GM23248 (cell line): ENCODE data around the gene MYO5B. TPM values are rescaled to one million over a fixed set of nuclear protein-coding genes. Genes with fewer than 3 reads are reported as not detected.

Experiments
- DNase-seq: peaks from one replicate; pipeline ENCODE4 v3.0.0-alpha.2; 2015
- H2AFZ ChIP-seq: fragments of 200-600 bp; sonication (generic); 2 replicates; pipeline ENCODE4 v1.6.1; 2016; ENCODE audit warnings: antibody characterized with exemption
- H3F3A ChIP-seq: fragments of 200-600 bp; sonication (generic); 2 replicates; pipeline ENCODE4 v1.6.1; 2016; ENCODE audit warnings: mild to moderate bottlenecking, antibody characterized with exemption, mixed run types; ENCODE audit not compliant: insufficient read depth
- H3K27ac ChIP-seq: fragments of 200-600 bp; sonication (generic); 2 replicates; pipeline ENCODE4 v1.5.1; 2016; ENCODE audit warnings: mild to moderate bottlenecking
- H3K27me3 ChIP-seq: fragments of 200-600 bp; sonication (generic); replicated peaks from 2 replicates; pipeline ENCODE4 v1.6.1; 2016; ENCODE audit warnings: mild to moderate bottlenecking; ENCODE audit not compliant: insufficient read depth
- H3K36me3 ChIP-seq: fragments of 200-600 bp; sonication (generic); 2 replicates; pipeline ENCODE4 v1.6.1; 2016; ENCODE audit warnings: low read depth, mild to moderate bottlenecking
- H3K4me1 ChIP-seq: fragments of 200-600 bp; sonication (generic); 2 replicates; pipeline ENCODE4 v1.6.1; 2016; ENCODE audit warnings: mild to moderate bottlenecking; ENCODE audit not compliant: insufficient read depth
- H3K4me2 ChIP-seq: fragments of 200-600 bp; sonication (generic); one replicate; pipeline ENCODE4 v1.6.1; 2016; ENCODE audit warnings: mild to moderate bottlenecking; ENCODE audit not compliant: unreplicated experiment
- H3K4me3 ChIP-seq: fragments of 200-600 bp; sonication (generic); 2 replicates; pipeline ENCODE4 v1.5.1; 2016; ENCODE audit warnings: mild to moderate bottlenecking
- H3K79me2 ChIP-seq: fragments of 200-600 bp; sonication (generic); 2 replicates; pipeline ENCODE4 v1.6.1; 2016; ENCODE audit warnings: mild to moderate bottlenecking; ENCODE audit not compliant: insufficient read depth
- H3K9ac ChIP-seq: fragments of 200-600 bp; sonication (generic); 2 replicates; pipeline ENCODE4 v1.6.1; 2016; ENCODE audit warnings: mild to moderate bottlenecking
- H3K9me2 ChIP-seq: fragments of 200-600 bp; sonication (generic); 2 replicates; pipeline ENCODE4 v1.6.1; 2016; ENCODE audit warnings: mixed run types, mild to moderate bottlenecking, moderate library complexity; ENCODE audit not compliant: insufficient read depth
- H3K9me3 ChIP-seq: fragments of 200-600 bp; sonication (generic); one replicate; pipeline ENCODE4 v1.6.1; 2017; ENCODE audit warnings: low read depth
- H4K20me1 ChIP-seq: fragments of 200-600 bp; sonication (generic); 2 replicates; pipeline ENCODE4 v1.6.0; 2016; ENCODE audit not compliant: insufficient read depth
- EZH2 ChIP-seq: fragments of 200-600 bp; sonication (generic); IDR thresholded peaks from 2 replicates; pipeline ENCODE4 v1.6.1; 2018; ENCODE audit warnings: antibody characterized with exemption, mild to moderate bottlenecking; ENCODE audit not compliant: insufficient read depth, poor library complexity, severe bottlenecking
- EZH2phosphoT487 ChIP-seq: fragments of 200-600 bp; sonication (generic); IDR thresholded peaks from 2 replicates; pipeline ENCODE4 v1.6.1; 2018; ENCODE audit warnings: antibody characterized with exemption, moderate library complexity, mild to moderate bottlenecking, low read depth; ENCODE audit not compliant: insufficient read depth
- WGBS, 2 experiments: methylation state at CpG; one replicate each; pipeline ENCODE4 v1.1.6; 2015 to 2017; ENCODE audit warnings: low lambda C conversion rate in 2 of 2, low coverage in 1 of 2; ENCODE audit errors: missing lambda C conversion rate in 2 of 2; 5-methylcytosine and 5-hydroxymethylcytosine counted together
- in situ Hi-C: fragments of 300-500 bp; cut with MboI; formaldehyde crosslinking; loops from 2 replicates; pipeline ENCODE4 v1.15.0; 2020
- polyA plus RNA-seq: library from polyadenylated mRNA; unstranded; fragments of >200 nt; fragmentation: Nextera tagmentation; extraction: Ambion mirVana; gene quantifications from 2 replicates; pipeline ENCODE4 v1.2.1, GENCODE V29; 2016
- total RNA-seq: library from RNA; depleted of rRNA; stranded (reverse); fragments of >200 nt; shearing (Covaris generic); gene quantifications from 2 replicates; pipeline ENCODE4 v1.2.3, GENCODE V29; 2014

The MYO5B gene
- total and polyA plus RNA-seq, 2 experiments from 2014 or later, result 0.03 TPM; not detected in 1

- Histone ChIP-seq H2AFZ (no peak overlapping the region), H3F3A (no peaks in the 10 kb centered on the region), H3K27me3 (no peaks in the 10 kb centered on the region; the same call in 1 of the 2 replicates), H3K9ac (no peak overlapping the region), H3K79me2 (no peaks in the 10 kb centered on the region), H3K36me3 (no peaks in the 10 kb centered on the region), H3K9me3 (no peaks in the 10 kb centered on the region), H3K4me2 (no peak overlapping the region), H3K4me1 (no peaks in the 10 kb centered on the region), H3K9me2 (no peaks in the 10 kb centered on the region), H4K20me1 (no peaks in the 10 kb centered on the region), H3K27ac (no peak overlapping the region), H3K4me3 (no peak overlapping the region)
- WGBS, 2 experiments, result 49 to 52% methylated on average over 2 of the region's 2 CpGs
- TF ChIP-seq EZH2phosphoT487, result no peak
- TF ChIP-seq EZH2, result no peak
- in situ Hi-C loops, result loop anchor here (10.0 kb wide), 1 partner anchor 56 kb away; no protein-coding TSS in a partner anchor
- DNase-seq, result no peak
Observed at GRCh38 chr18:49910986-49911385, 284.0 kb downstream of the MYO5B start.

- no peak for TF ChIP-seq EZH2phosphoT487
- no peak for TF ChIP-seq EZH2
- Histone ChIP-seq H3K36me3 (no peaks in the 10 kb centered on the region), H3K4me1 (no peaks in the 10 kb centered on the region), H3F3A (no peaks in the 10 kb centered on the region), H3K4me2 (no peak overlapping the region), H3K9me3 (no peaks in the 10 kb centered on the region), H4K20me1 (no peaks in the 10 kb centered on the region), H3K27me3 (no peaks in the 10 kb centered on the region; the same call in 1 of the 2 replicates), H3K9ac (no peak overlapping the region), H3K79me2 (no peaks in the 10 kb centered on the region), H2AFZ (no peak overlapping the region), H3K9me2 (no peaks in the 10 kb centered on the region), H3K4me3 (no peak overlapping the region), H3K27ac (no peak overlapping the region)
- in situ Hi-C loops, result loop anchor here (10.0 kb wide), 1 partner anchor 55 kb away; no protein-coding TSS in a partner anchor
- no peak for DNase-seq
- 48 to 55% methylated on average over 5 of the region's 5 CpGs for WGBS, 2 experiments
Observed at GRCh38 chr18:49910019-49910418, 284.9 kb downstream of the MYO5B start.

GRCh38 chr18:49907346-49907929, 287.5 kb downstream of the MYO5B start:
- Histone ChIP-seq H3K79me2 (no peaks in the 10 kb centered on the region), H3K27ac (no peak overlapping the region), H3K9me3 (no peaks in the 10 kb centered on the region), H4K20me1 (no peaks in the 10 kb centered on the region), H3K36me3 (no peaks in the 10 kb centered on the region), H3K4me2 (no peak overlapping the region), H3K27me3 (no peaks in the 10 kb centered on the region; the same call in 1 of the 2 replicates), H3F3A (no peaks in the 10 kb centered on the region), H3K9ac (no peak overlapping the region), H3K9me2 (no peaks in the 10 kb centered on the region), H3K4me1 (no peaks in the 10 kb centered on the region), H3K4me3 (no peak overlapping the region), H2AFZ (no peak overlapping the region)
- DNase-seq, result no peak
- in situ Hi-C loops, result no loop called here
- TF ChIP-seq EZH2, result no peak
- no peak for TF ChIP-seq EZH2phosphoT487
- WGBS, 2 experiments, result 0 to 6% methylated on average over 3 of the region's 3 CpGs

GRCh38 chr18:49905771-49906170, 289.2 kb downstream of the MYO5B start:
- H3K79me2 ChIP-seq, result no peaks in the 10 kb centered on the region
- H3K9ac ChIP-seq, result no peak overlapping the region
- no peak overlapping the region for H3K27ac ChIP-seq
- no peaks in the 10 kb centered on the region for H3K4me1 ChIP-seq
- no peaks in the 10 kb centered on the region for H4K20me1 ChIP-seq
- no peaks in the 10 kb centered on the region for H3K9me2 ChIP-seq
- no peaks in the 10 kb centered on the region for H3K36me3 ChIP-seq
- no peak overlapping the region for H3K4me3 ChIP-seq
- in situ Hi-C loops, result no loop called here
- no peaks in the 10 kb centered on the region; the same call in 1 of the 2 replicates for H3K27me3 ChIP-seq
- no peak overlapping the region for H3K4me2 ChIP-seq
- no peak for TF ChIP-seq EZH2phosphoT487
- no peak for DNase-seq
- no peaks in the 10 kb centered on the region for H3F3A ChIP-seq
- no peaks in the 10 kb centered on the region for H3K9me3 ChIP-seq
- H2AFZ ChIP-seq, result no peak overlapping the region
- 11 to 16% methylated on average over 5 of the region's 5 CpGs for WGBS, 2 experiments
